Endodermal cell (in vitro differentiated cells): Measurements from ENCODE around the gene TNFSF8. TPM values are rescaled to one million over a fixed set of nuclear protein-coding genes. Genes with fewer than 3 reads are reported as not detected.

ENCODE experiments used
- DNase-seq: peaks from one replicate; pipeline ENCODE4 v3.0.0-alpha.2; 2017
- H3K27ac ChIP-seq: 2 replicates; pipeline ENCODE4 v1.5.1; 2013; ENCODE audit warnings: mild to moderate bottlenecking, low read depth, low read length, moderate library complexity
- H3K27me3 ChIP-seq: 2 replicates; pipeline ENCODE4 v1.6.1; 2013; ENCODE audit warnings: mild to moderate bottlenecking, low read length, moderate library complexity; ENCODE audit not compliant: insufficient read depth, control insufficient read depth, poor library complexity, severe bottlenecking
- H3K36me3 ChIP-seq: 2 replicates; pipeline ENCODE4 v1.7.0; 2013; ENCODE audit warnings: mild to moderate bottlenecking, low read length, moderate library complexity; ENCODE audit not compliant: control insufficient read depth, insufficient read depth
- H3K4me1 ChIP-seq: one replicate; pipeline ENCODE4 v1.7.0; 2013; ENCODE audit warnings: low read length; ENCODE audit not compliant: control insufficient read depth, insufficient read depth
- H3K4me3 ChIP-seq: 2 replicates; pipeline ENCODE4 v1.5.1; 2013; ENCODE audit warnings: mild to moderate bottlenecking, low read length, moderate library complexity
- H3K9ac ChIP-seq: 2 replicates; pipeline ENCODE4 v1.6.1; 2013; ENCODE audit warnings: mild to moderate bottlenecking, low read length, moderate library complexity; ENCODE audit not compliant: poor library complexity, severe bottlenecking; ENCODE audit errors: extremely low read depth
- H3K9me3 ChIP-seq: 2 replicates; pipeline ENCODE4 v1.6.1; 2013; ENCODE audit warnings: mild to moderate bottlenecking, low read length, moderate library complexity; ENCODE audit not compliant: control insufficient read depth
- H3K27ac Mint-ChIP-seq: 2 replicates; pipeline ENCODE4 v1.8.0; 2020; ENCODE audit warnings: mixed read lengths
- H3K27me3 Mint-ChIP-seq: 2 replicates; pipeline ENCODE4 v1.8.0; 2021; ENCODE audit warnings: mild to moderate bottlenecking, mixed read lengths; ENCODE audit not compliant: insufficient read depth
- H3K36me3 Mint-ChIP-seq: 2 replicates; pipeline ENCODE4 v1.8.0; 2020; ENCODE audit warnings: low read depth, mixed read lengths
- H3K4me1 Mint-ChIP-seq: 2 replicates; pipeline ENCODE4 v1.8.0; 2020; ENCODE audit warnings: mixed read lengths
- H3K4me3 Mint-ChIP-seq: 2 replicates; pipeline ENCODE4 v1.8.0; 2020; ENCODE audit warnings: mild to moderate bottlenecking, moderate library complexity, mixed read lengths
- H3K9me3 Mint-ChIP-seq: 2 replicates; pipeline ENCODE4 v1.8.0; 2020; ENCODE audit warnings: mild to moderate bottlenecking, mixed read lengths
- WGBS, 2 experiments: methylation state at CpG; one replicate each; pipeline versions ENCODE4 v1.1.5 to v1.1.7; 2013; ENCODE audit warnings: missing lambda C conversion rate in 2 of 2, mixed read lengths in 1 of 2; ENCODE audit not compliant: insufficient coverage in 1 of 2, insufficient read length in 1 of 2; 5-methylcytosine and 5-hydroxymethylcytosine counted together
- total RNA-seq, 2 donors: library from RNA; stranded (reverse); fragmentation: NEBNext Ultra II Directional in 1 of 2; extraction: Animal tissue kit (Norgen Biotek cat#: 25700) in 1 of 2; gene quantifications; 2 replicates in 1 of 2; 3 replicates in 1 of 2; pipeline ENCODE4 v1.2.1, GENCODE V29; 2021
- TF ChIP-seq, protein P1 (sequence below): fragments of 200-600 bp; sonication (generic); conservative IDR thresholded peaks from 2 replicates; pipeline ENCODE4 v1.5.0; 2021; ENCODE audit warnings: antibody characterized with exemption, mild to moderate bottlenecking

Gene TNFSF8
- total RNA-seq, 2 donors from 2014 or later, result not detected

DNA sequence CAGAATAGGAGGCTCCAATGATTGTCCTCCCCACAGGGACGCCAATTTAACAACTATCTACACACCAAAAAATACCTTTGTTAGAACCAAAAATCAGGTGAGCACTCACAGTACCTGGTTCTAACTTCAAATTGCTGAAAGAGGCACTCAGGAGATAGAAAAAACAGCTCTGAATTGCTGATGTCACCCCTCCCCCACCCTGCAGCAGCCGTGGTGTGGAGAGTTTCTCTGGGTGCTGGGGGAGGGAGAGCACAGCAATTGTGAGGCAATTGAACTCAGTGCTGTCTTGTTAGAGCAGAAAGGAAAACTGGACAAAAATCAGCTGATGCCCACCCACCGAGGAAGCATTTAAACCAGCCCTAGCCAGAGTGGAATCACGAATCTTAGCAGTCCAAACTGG is 41.8 kb downstream of the TNFSF8 start:
- Histone ChIP-seq H3K9ac (no peak overlapping the region), H3K36me3 (no peaks in the 10 kb centered on the region), H3K27ac (no peak overlapping the region), H3K4me1 (peaks cover 4% of the 10 kb centered on the region), H3K27me3 (no peaks in the 10 kb centered on the region), H3K9me3 (peaks cover 17% of the 10 kb centered on the region), H3K4me3 (no peak overlapping the region)
- Mint-ChIP-seq H3K4me3 (no peak overlapping the region), H3K27me3 (peaks cover 1% of the 10 kb centered on the region), H3K27ac (peak overlapping the region; percentile 65), H3K4me1 (peaks cover 14% of the 10 kb centered on the region), H3K36me3 (no peaks in the 10 kb centered on the region), H3K9me3 (peaks cover 5% of the 10 kb centered on the region)
- DNase-seq, result peak; percentile 64
- TF ChIP-seq, protein P1, sequence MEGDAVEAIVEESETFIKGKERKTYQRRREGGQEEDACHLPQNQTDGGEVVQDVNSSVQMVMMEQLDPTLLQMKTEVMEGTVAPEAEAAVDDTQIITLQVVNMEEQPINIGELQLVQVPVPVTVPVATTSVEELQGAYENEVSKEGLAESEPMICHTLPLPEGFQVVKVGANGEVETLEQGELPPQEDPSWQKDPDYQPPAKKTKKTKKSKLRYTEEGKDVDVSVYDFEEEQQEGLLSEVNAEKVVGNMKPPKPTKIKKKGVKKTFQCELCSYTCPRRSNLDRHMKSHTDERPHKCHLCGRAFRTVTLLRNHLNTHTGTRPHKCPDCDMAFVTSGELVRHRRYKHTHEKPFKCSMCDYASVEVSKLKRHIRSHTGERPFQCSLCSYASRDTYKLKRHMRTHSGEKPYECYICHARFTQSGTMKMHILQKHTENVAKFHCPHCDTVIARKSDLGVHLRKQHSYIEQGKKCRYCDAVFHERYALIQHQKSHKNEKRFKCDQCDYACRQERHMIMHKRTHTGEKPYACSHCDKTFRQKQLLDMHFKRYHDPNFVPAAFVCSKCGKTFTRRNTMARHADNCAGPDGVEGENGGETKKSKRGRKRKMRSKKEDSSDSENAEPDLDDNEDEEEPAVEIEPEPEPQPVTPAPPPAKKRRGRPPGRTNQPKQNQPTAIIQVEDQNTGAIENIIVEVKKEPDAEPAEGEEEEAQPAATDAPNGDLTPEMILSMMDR, result no peak
- 70 to 88% methylated on average over 3 to 4 of the region's 4 CpGs for WGBS, 2 experiments

DNA sequence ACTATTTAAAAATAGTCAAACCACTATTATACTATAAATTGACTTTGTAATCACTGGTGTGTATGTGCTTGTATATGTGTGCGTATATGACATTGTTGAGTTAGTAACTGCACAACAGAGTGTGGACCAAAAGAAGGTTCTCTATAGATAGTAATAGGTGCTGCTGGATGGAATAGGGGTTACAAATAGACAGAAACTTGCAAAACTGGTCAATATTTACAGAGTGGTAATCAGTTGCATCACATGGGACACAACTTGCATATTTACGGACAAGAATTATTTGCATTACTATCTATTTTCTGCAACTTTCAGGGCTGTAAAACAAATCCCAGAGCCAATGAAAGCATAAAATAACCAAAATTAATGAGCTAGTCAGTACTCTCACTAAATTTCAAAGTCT is 42.4 kb downstream of the TNFSF8 start:
- Histone ChIP-seq H3K4me3 (no peak overlapping the region), H3K36me3 (no peaks in the 10 kb centered on the region), H3K27me3 (no peaks in the 10 kb centered on the region), H3K9ac (no peak overlapping the region), H3K4me1 (peaks cover 4% of the 10 kb centered on the region), H3K27ac (no peak overlapping the region), H3K9me3 (peaks cover 17% of the 10 kb centered on the region)
- Mint-ChIP-seq H3K36me3 (no peaks in the 10 kb centered on the region), H3K9me3 (peaks cover 5% of the 10 kb centered on the region), H3K27me3 (no peaks in the 10 kb centered on the region), H3K4me1 (peaks cover 14% of the 10 kb centered on the region), H3K27ac (no peak overlapping the region), H3K4me3 (no peak overlapping the region)
- DNase-seq, result no peak
- TF ChIP-seq, protein P1, result no peak
- WGBS, 2 experiments, result 95 to 100% methylated on average over 1 to 2 of the region's 2 CpGs

- DNase-seq, result no peak
- Histone ChIP-seq H3K4me3 (no peak overlapping the region), H3K9me3 (peaks cover 17% of the 10 kb centered on the region), H3K36me3 (no peaks in the 10 kb centered on the region), H3K4me1 (peaks cover 4% of the 10 kb centered on the region), H3K9ac (no peak overlapping the region), H3K27ac (no peak overlapping the region), H3K27me3 (no peaks in the 10 kb centered on the region)
- Mint-ChIP-seq H3K4me1 (peaks cover 14% of the 10 kb centered on the region), H3K27me3 (no peaks in the 10 kb centered on the region), H3K4me3 (no peak overlapping the region), H3K9me3 (peaks cover 5% of the 10 kb centered on the region), H3K27ac (no peak overlapping the region), H3K36me3 (no peaks in the 10 kb centered on the region)
- TF ChIP-seq, protein P1, result no peak
- 95 to 98% methylated on average over 6 to 7 of the region's 8 CpGs for WGBS, 2 experiments
Measured at GRCh38 chr9:114884787-114885452, 45.5 kb downstream of the TNFSF8 start.
